Measurements from ENCODE around the gene PTGER1. TPM values are rescaled to one million over a fixed set of nuclear protein-coding genes. Genes with fewer than 3 reads are reported as not detected.
"Not testable (repeated sequence)": the region's sequence is repeated elsewhere in the genome, so short reads cannot be mapped to it uniquely, and the experiment has no call there.

The PTGER1 gene
- total and polyA plus RNA-seq, 5 experiments from 2014 or later, result not detected

GRCh38 chr19:14514215-14514863, 39.2 kb upstream of the PTGER1 start:
- Mint-ChIP-seq H3K27ac (peak overlapping the region; percentile 84 to 97 (median 91)), H3K4me1 (peaks cover 30 to 67% (median 58%) of the 10 kb centered on the region in 4 donors), H3K9me3 (peaks cover 0 to 3% (median 0%) of the 10 kb centered on the region in 9 donors), H3K36me3 (peaks cover 11 to 48% (median 25%) of the 10 kb centered on the region in 3 donors), H3K4me3 (peak overlapping the region; percentile 92 to 98 (median 94)), H3K27me3 (no peaks in the 10 kb centered on the region)
- DNase-seq (peak in 3 of 10 donors; percentile 29 to 63 (median 34)), ATAC-seq (no peak)
- POLR2A ChIA-PET, result interaction anchor here (0.7 to 13.2 kb wide), 9 partner anchors 7 to 265 kb away, joined by 3 to 609 read pairs (median 4); partner anchors contain the start of genes GIPC1 and TECR

GRCh38 chr19:14512406-14512961, 37.3 kb upstream of the PTGER1 start:
- H3K4me3 Mint-ChIP-seq, result no peak overlapping the region

GRCh38 chr19:14511229-14511593, 36.1 kb upstream of the PTGER1 start:
- H3K27me3 Mint-ChIP-seq, result no peaks in the 10 kb centered on the region
- H3K36me3 Mint-ChIP-seq, result peaks cover 0 to 33% (median 17%) of the 10 kb centered on the region in 3 donors
- peaks cover 30 to 77% (median 65%) of the 10 kb centered on the region in 4 donors for H3K4me1 Mint-ChIP-seq
- H3K27ac Mint-ChIP-seq, result peak overlapping the region; percentile 21 to 97 (median 54)
- peak overlapping the region in 1 of 10 donors; percentile 48 for H3K4me3 Mint-ChIP-seq
- DNase-seq (no peak), ATAC-seq (no peak)
- POLR2A ChIA-PET, result interaction anchor here (7.8 to 8.8 kb wide), 2 partner anchors 9 to 42 kb away, joined by 97 to 609 read pairs; partner anchors contain the start of gene DNAJB1
- no peaks in the 10 kb centered on the region for H3K9me3 Mint-ChIP-seq

More at GRCh38 chr19:14512406-14512961, 37.3 kb upstream of the PTGER1 start:
- POLR2A ChIA-PET, result interaction anchor here (0.6 to 0.7 kb wide), 3 partner anchors 28 to 78 kb away, joined by 4 to 7 read pairs (median 5); no protein-coding TSS in a partner anchor
- ATAC-seq (peak in 1 of 2 donors; percentile 1), DNase-seq (peak in 1 of 10 donors; percentile 52)
- H3K36me3 Mint-ChIP-seq, result peaks cover 11 to 44% (median 25%) of the 10 kb centered on the region in 3 donors
- H3K27me3 Mint-ChIP-seq, result no peaks in the 10 kb centered on the region
- peak overlapping the region in 9 of 10 donors; percentile 5 to 97 (median 89) for H3K27ac Mint-ChIP-seq
- peaks cover 31 to 74% (median 62%) of the 10 kb centered on the region in 4 donors for H3K4me1 Mint-ChIP-seq
- no peaks in the 10 kb centered on the region for H3K9me3 Mint-ChIP-seq

GRCh38 chr19:14510311-14511228, 35.4 kb upstream of the PTGER1 start:
- DNase-seq, result no peak
- Mint-ChIP-seq H3K27me3 (no peaks in the 10 kb centered on the region), H3K27ac (peak overlapping the region; percentile 7 to 97 (median 64)), H3K4me1 (peaks cover 30 to 76% (median 65%) of the 10 kb centered on the region in 4 donors), H3K9me3 (no peaks in the 10 kb centered on the region), H3K4me3 (peak overlapping the region in 1 of 10 donors; percentile 48), H3K36me3 (peaks cover 0 to 26% (median 10%) of the 10 kb centered on the region in 3 donors)
- POLR2A ChIA-PET, result interaction anchor here (0.6 to 8.8 kb wide), 12 partner anchors 9 to 156 kb away, joined by 3 to 609 read pairs (median 6); partner anchors contain the start of genes DNAJB1, GIPC1, NDUFB7 and TECR
- ATAC-seq, result no peak

GRCh38 chr19:14507704-14508542, 32.8 kb upstream of the PTGER1 start:
- peak overlapping the region in 9 of 10 donors; percentile 58 to 83 (median 73) for H3K4me3 Mint-ChIP-seq
- no peaks in the 10 kb centered on the region for H3K36me3 Mint-ChIP-seq
- no peaks in the 10 kb centered on the region for H3K9me3 Mint-ChIP-seq

GRCh38 chr19:14505488-14506239, 30.5 kb upstream of the PTGER1 start:
- peak overlapping the region; percentile 56 to 79 (median 71) for H3K4me3 Mint-ChIP-seq
- no peaks in the 10 kb centered on the region for H3K36me3 Mint-ChIP-seq
- H3K9me3 Mint-ChIP-seq, result no peaks in the 10 kb centered on the region
- POLR2A ChIA-PET, result interaction anchor here (0.5 to 8.8 kb wide), 14 partner anchors 10 to 779 kb away, joined by 3 to 609 read pairs (median 5); partner anchors contain the start of genes DNAJB1, GIPC1, NDUFB7 and TECR
- no peaks in the 10 kb centered on the region for H3K27me3 Mint-ChIP-seq
- H3K4me1 Mint-ChIP-seq, result peaks cover 21 to 72% (median 61%) of the 10 kb centered on the region in 4 donors
- DNase-seq (peak; percentile 59 to 90 (median 76)), ATAC-seq (peak; percentile 31 to 42)
- peak overlapping the region; percentile 90 to 99 (median 98) for H3K27ac Mint-ChIP-seq

More at GRCh38 chr19:14507704-14508542, 32.8 kb upstream of the PTGER1 start:
- DNase-seq (no peak), ATAC-seq (no peak)
- H3K27me3 Mint-ChIP-seq, result no peaks in the 10 kb centered on the region
- POLR2A ChIA-PET, result interaction anchor here (0.7 to 8.8 kb wide), 12 partner anchors 12 to 1817 kb away, joined by 3 to 609 read pairs (median 9); partner anchors contain the start of genes DDX39A, DNAJB1, GIPC1 and NDUFB7
- peak overlapping the region; percentile 90 to 99 (median 98) for H3K27ac Mint-ChIP-seq
- H3K4me1 Mint-ChIP-seq, result peaks cover 19 to 74% (median 66%) of the 10 kb centered on the region in 4 donors

- H3K4me1 Mint-ChIP-seq, result peaks cover 21 to 66% (median 56%) of the 10 kb centered on the region in 4 donors
- H3K9me3 Mint-ChIP-seq, H3K36me3 Mint-ChIP-seq, H3K27me3 Mint-ChIP-seq, DNase-seq, ATAC-seq: not testable (repeated sequence)
- H3K4me3 Mint-ChIP-seq, result peak overlapping the region in 2 of 10 donors; percentile 10 to 15
- peak overlapping the region in 9 of 10 donors; percentile 24 to 99 (median 90) for H3K27ac Mint-ChIP-seq
- POLR2A ChIA-PET, result interaction anchor here (0.6 to 8.8 kb wide), 10 partner anchors 9 to 778 kb away, joined by 3 to 609 read pairs (median 6); partner anchors contain the start of genes DNAJB1, GIPC1 and TECR
Measured at GRCh38 chr19:14504575-14504974, 29.4 kb upstream of the PTGER1 start.

- H3K4me3 Mint-ChIP-seq, result no peak overlapping the region
- DNase-seq (no peak), ATAC-seq (no peak)
- H3K4me1 Mint-ChIP-seq, result peaks cover 21 to 54% (median 47%) of the 10 kb centered on the region in 4 donors
- POLR2A ChIA-PET, result interaction anchor here (0.5 to 8.8 kb wide), 4 partner anchors 17 to 143 kb away, joined by 4 to 609 read pairs (median 76); partner anchors contain the start of genes DNAJB1 and TECR
- no peaks in the 10 kb centered on the region for H3K36me3 Mint-ChIP-seq
- peak overlapping the region in 7 of 10 donors; percentile 48 to 99 (median 77) for H3K27ac Mint-ChIP-seq
- no peaks in the 10 kb centered on the region for H3K27me3 Mint-ChIP-seq
- no peaks in the 10 kb centered on the region for H3K9me3 Mint-ChIP-seq
Measured at GRCh38 chr19:14503285-14503684, 28.1 kb upstream of the PTGER1 start.

GRCh38 chr19:14502334-14503092, 27.4 kb upstream of the PTGER1 start:
- Mint-ChIP-seq H3K9me3 (no peaks in the 10 kb centered on the region), H3K36me3 (no peaks in the 10 kb centered on the region), H3K27ac (peak overlapping the region in 3 of 10 donors; percentile 37 to 65 (median 65)), H3K27me3 (no peaks in the 10 kb centered on the region), H3K4me3 (peak overlapping the region in 1 of 10 donors; percentile 3), H3K4me1 (peaks cover 19 to 47% (median 41%) of the 10 kb centered on the region in 4 donors)
- DNase-seq, result no peak
- POLR2A ChIA-PET, result interaction anchor here (0.9 to 1.2 kb wide), 2 partner anchors 11 to 16 kb away, joined by 4 to 7 read pairs; partner anchors contain the start of gene DNAJB1
- ATAC-seq, result no peak

Measured in naive thymus-derived CD8-positive, alpha-beta T cell (primary cell).